Upper lobe of left lung (tissue), 6 donors: ENCODE measurements around the gene CRTC2. TPM values are rescaled to one million over a fixed set of nuclear protein-coding genes. Genes with fewer than 3 reads are reported as not detected.

ENCODE experiments used
- ATAC-seq, 2 donors: fragments of 200-7000 bp; cut with Tn5 transposase; one replicate each; pipeline ENCODE4 v1.9.1; 2022; ENCODE audit warnings: mild to moderate bottlenecking in 2 of 2, moderate library complexity in 2 of 2; ENCODE audit not compliant: low FRiP score in 2 of 2
- DNase-seq, 2 donors: peaks; one replicate each; pipeline ENCODE4 v3.0.0-alpha.2; 2019 to 2020
- H3K27ac ChIP-seq, 4 donors: fragments of 200-600 bp; sonication (generic); one replicate each; pipeline ENCODE4 v1.5.1; 2016 to 2019
- H3K27me3 ChIP-seq, 4 donors: fragments of 200-600 bp; sonication (generic); one replicate each; pipeline ENCODE4 v1.5.1; 2017 to 2019
- H3K36me3 ChIP-seq, 4 donors: fragments of 200-600 bp; sonication (generic); one replicate each; pipeline ENCODE4 v1.5.1; 2016 to 2019
- H3K4me1 ChIP-seq, 4 donors: fragments of 200-600 bp; sonication (generic); one replicate each; pipeline ENCODE4 v1.5.1; 2018 to 2019
- H3K4me3 ChIP-seq, 4 donors: fragments of 200-600 bp; sonication (generic); one replicate each; pipeline ENCODE4 v1.5.1; 2017 to 2019; ENCODE audit warnings: mild to moderate bottlenecking in 2 of 4, moderate library complexity in 1 of 4
- H3K9me3 ChIP-seq, 4 donors: fragments of 200-600 bp; sonication (generic); one replicate each; pipeline ENCODE4 v1.5.1; 2018 to 2019
- CTCF ChIP-seq, 6 experiments: fragments of 450-650 bp in 4 of 6; fragments of 200-600 bp in 2 of 6; sonication (generic) in 2 of 6; IDR thresholded peaks; one replicate each; pipeline ENCODE4 v1.5.1; 2016 to 2019; ENCODE audit warnings: antibody characterized with exemption in 6 of 6
- EP300 ChIP-seq, 4 donors: sonication (generic); formaldehyde crosslinking; IDR thresholded peaks; one replicate each; pipeline ENCODE4 v1.5.1; 2017; ENCODE audit warnings: antibody characterized with exemption in 4 of 4, control low read depth in 2 of 4
- POLR2A ChIP-seq, 4 donors: fragments of 450-650 bp; IDR thresholded peaks; one replicate each; pipeline ENCODE4 v1.5.1; 2016 to 2017; ENCODE audit warnings: antibody characterized with exemption in 4 of 4, mild to moderate bottlenecking in 2 of 4
- POLR2AphosphoS5 ChIP-seq, 2 donors: sonication (generic); formaldehyde crosslinking; IDR thresholded peaks; one replicate each; pipeline ENCODE4 v1.5.1; 2017; ENCODE audit warnings: antibody characterized with exemption in 2 of 2
- WGBS, 2 donors: methylation state at CpG; one replicate each; pipeline ENCODE4 v1.1.5; 2017 to 2018; 5-methylcytosine and 5-hydroxymethylcytosine counted together
- total RNA-seq, 6 donors: library from RNA; depleted of rRNA in 4 of 6; stranded (reverse); fragments of >200 nt in 4 of 6; gene quantifications; one replicate each; pipeline versions ENCODE4 v1.1.0 to v1.2.1, GENCODE V29; 2016 to 2021
- donor health status: DM: no; HTN: no; CAD: no; lungs with moderate emphysema.
- donor health status: DM: no; HTN: yes; CAD: no; lungs with severe emphysema.

Gene CRTC2
- total RNA-seq, 6 donors from 2014 or later, result 19.4 to 93.2 (median 37.6) TPM

GRCh38 chr1:153922076-153922971 is 36.1 kb downstream of the CRTC2 start:
- Histone ChIP-seq H3K4me3 (peak overlapping the region; percentile 73 to 93 (median 88)), H3K9me3 (no peaks in the 10 kb centered on the region), H3K27ac (peak overlapping the region; percentile 89 to 99 (median 91)), H3K4me1 (peaks cover 28 to 35% (median 31%) of the 10 kb centered on the region in 4 donors), H3K36me3 (no peaks in the 10 kb centered on the region), H3K27me3 (no peaks in the 10 kb centered on the region)
- DNase-seq, result peak in 1 of 2 donors; percentile 54
- peak in 1 of 2 donors; percentile 22 for ATAC-seq
- WGBS, 2 donors, result 1% methylated on average over 29 to 57 of the region's 86 CpGs
- peak in 1 of 2 donors; percentile 67 for TF ChIP-seq POLR2AphosphoS5 (IDR thresholded peaks at IDR 0.05)
- peak in 1 of 6 experiments; percentile 6 for TF ChIP-seq CTCF (IDR thresholded peaks at IDR 0.05)
- no peak for TF ChIP-seq POLR2A (IDR thresholded peaks at IDR 0.05)

GRCh38 chr1:153921803-153922075 is 36.7 kb downstream of the CRTC2 start:
- DNase-seq, result no peak
- WGBS, 2 donors, result 2 to 4% methylated on average over 10 of the region's 10 CpGs
- H3K27me3 ChIP-seq, result no peaks in the 10 kb centered on the region
- TF ChIP-seq CTCF (IDR thresholded peaks at IDR 0.05) (no peak), POLR2AphosphoS5 (IDR thresholded peaks at IDR 0.05) (no peak), EP300 (IDR thresholded peaks at IDR 0.05) (no peak), POLR2A (IDR thresholded peaks at IDR 0.05) (no peak)
- peak overlapping the region; percentile 73 to 93 (median 88) for H3K4me3 ChIP-seq
- H3K4me1 ChIP-seq, result peaks cover 28 to 35% (median 31%) of the 10 kb centered on the region in 4 donors
- H3K36me3 ChIP-seq, result no peaks in the 10 kb centered on the region
- no peak for ATAC-seq
- H3K9me3 ChIP-seq, result no peaks in the 10 kb centered on the region
- H3K27ac ChIP-seq, result peak overlapping the region; percentile 89 to 99 (median 91)

GRCh38 chr1:153921080-153921802 is 37.2 kb downstream of the CRTC2 start:
- Histone ChIP-seq H3K4me3 (peak overlapping the region in 3 of 4 donors; percentile 86 to 93 (median 91)), H3K4me1 (peaks cover 28 to 35% (median 31%) of the 10 kb centered on the region in 4 donors), H3K27me3 (no peaks in the 10 kb centered on the region), H3K27ac (peak overlapping the region in 3 of 4 donors; percentile 89 to 99 (median 89)), H3K9me3 (no peaks in the 10 kb centered on the region), H3K36me3 (peaks cover 0 to under 1% (median 0%) of the 10 kb centered on the region in 4 donors)
- ATAC-seq (no peak), DNase-seq (no peak)
- 33 to 34% methylated on average over 3 of the region's 3 CpGs for WGBS, 2 donors
- TF ChIP-seq POLR2AphosphoS5 (IDR thresholded peaks at IDR 0.05), result no peak
- TF ChIP-seq CTCF (IDR thresholded peaks at IDR 0.05), result no peak
- no peak for TF ChIP-seq EP300 (IDR thresholded peaks at IDR 0.05)
- no peak for TF ChIP-seq POLR2A (IDR thresholded peaks at IDR 0.05)

GRCh38 chr1:153919876-153920852 is 38.2 kb downstream of the CRTC2 start:
- H3K27me3 ChIP-seq, result no peaks in the 10 kb centered on the region
- peak overlapping the region in 3 of 4 donors; percentile 26 to 99 (median 48) for H3K27ac ChIP-seq
- no peaks in the 10 kb centered on the region for H3K9me3 ChIP-seq
- H3K36me3 ChIP-seq, result peaks cover 0 to 5% (median 0%) of the 10 kb centered on the region in 4 donors
- WGBS, 2 donors, result 44 to 48% methylated on average over 4 of the region's 4 CpGs
- ATAC-seq (no peak), DNase-seq (no peak)
- H3K4me1 ChIP-seq, result peaks cover 28 to 35% (median 31%) of the 10 kb centered on the region in 4 donors
- peak overlapping the region in 1 of 4 donors; percentile 91 for H3K4me3 ChIP-seq
- TF ChIP-seq CTCF (IDR thresholded peaks at IDR 0.05) (no peak), EP300 (IDR thresholded peaks at IDR 0.05) (no peak), POLR2A (IDR thresholded peaks at IDR 0.05) (no peak), POLR2AphosphoS5 (IDR thresholded peaks at IDR 0.05) (no peak)
